DOHH2 (cell line): Measurements from ENCODE around the gene ACE.

Experiments
- H3F3A ChIP-seq: fragments of 200-600 bp; sonication (generic), shearing (Covaris generic); 2 replicates; pipeline ENCODE4 v1.6.0; 2016; ENCODE audit warnings: antibody characterized with exemption, mild to moderate bottlenecking; ENCODE audit not compliant: control insufficient read depth, insufficient read depth
- H3K27ac ChIP-seq: fragments of 200-600 bp; sonication (generic); 2 replicates; pipeline ENCODE4 v1.5.1; 2014; ENCODE audit warnings: low read depth, mild to moderate bottlenecking, low read length, moderate library complexity
- H3K27me3 ChIP-seq: fragments of 200-600 bp; sonication (generic); 2 replicates; pipeline ENCODE4 v1.6.1; 2014; ENCODE audit warnings: mild to moderate bottlenecking, low read length, mixed read lengths; ENCODE audit not compliant: control insufficient read depth
- H3K36me3 ChIP-seq: fragments of 200-600 bp; sonication (generic); 2 replicates; pipeline ENCODE4 v1.6.1; 2014; ENCODE audit warnings: mild to moderate bottlenecking, low read length, moderate library complexity, mixed read lengths; ENCODE audit not compliant: control insufficient read depth
- H3K4me1 ChIP-seq: fragments of 200-600 bp; sonication (generic); 2 replicates; pipeline ENCODE4 v1.6.1; 2014; ENCODE audit warnings: mild to moderate bottlenecking, low read length, mixed read lengths; ENCODE audit not compliant: control insufficient read depth
- H3K4me2 ChIP-seq: fragments of 200-600 bp; sonication (generic); 2 replicates; pipeline ENCODE4 v1.6.0; 2014; ENCODE audit warnings: mild to moderate bottlenecking, low read length, moderate library complexity
- H3K4me3 ChIP-seq: fragments of 200-600 bp; sonication (generic); 2 replicates; pipeline ENCODE4 v1.5.1; 2014; ENCODE audit warnings: mild to moderate bottlenecking, low read length, mixed read lengths
- H3K79me2 ChIP-seq: fragments of 200-600 bp; sonication (generic); 2 replicates; pipeline ENCODE4 v1.6.1; 2014; ENCODE audit warnings: mild to moderate bottlenecking, low read length, mixed read lengths; ENCODE audit not compliant: control insufficient read depth
- H3K9me2 ChIP-seq: fragments of 200-600 bp; sonication (generic); replicated peaks from 2 replicates; pipeline ENCODE4 v1.6.1; 2014; ENCODE audit warnings: mild to moderate bottlenecking, low read length, mixed read lengths; ENCODE audit not compliant: control insufficient read depth
- H3K9me3 ChIP-seq: fragments of 200-600 bp; sonication (generic); 2 replicates; pipeline ENCODE4 v1.6.1; 2014; ENCODE audit warnings: antibody characterized with exemption, low read length, mixed read lengths; ENCODE audit not compliant: control insufficient read depth, insufficient read depth
- H4K20me1 ChIP-seq: fragments of 200-600 bp; sonication (generic); 2 replicates; pipeline ENCODE4 v1.6.0; 2014; ENCODE audit warnings: low read depth, mild to moderate bottlenecking, antibody characterized with exemption, low read length, moderate library complexity; ENCODE audit not compliant: control insufficient read depth, insufficient read depth
- EZH2phosphoT487 ChIP-seq: fragments of 200-600 bp; sonication (generic); IDR thresholded peaks from 2 replicates; pipeline ENCODE4 v1.6.1; 2017; ENCODE audit warnings: borderline replicate concordance, mild to moderate bottlenecking, antibody characterized with exemption, low read length, moderate library complexity, mixed read lengths
- TF ChIP-seq, protein P1 (sequence below): fragments of 200-600 bp; sonication (generic); IDR thresholded peaks from one replicate; pipeline ENCODE4 v1.5.1; 2014; ENCODE audit warnings: antibody characterized with exemption, mild to moderate bottlenecking, low read depth, low read length; ENCODE audit not compliant: poor library complexity, severe bottlenecking

Gene ACE

DNA sequence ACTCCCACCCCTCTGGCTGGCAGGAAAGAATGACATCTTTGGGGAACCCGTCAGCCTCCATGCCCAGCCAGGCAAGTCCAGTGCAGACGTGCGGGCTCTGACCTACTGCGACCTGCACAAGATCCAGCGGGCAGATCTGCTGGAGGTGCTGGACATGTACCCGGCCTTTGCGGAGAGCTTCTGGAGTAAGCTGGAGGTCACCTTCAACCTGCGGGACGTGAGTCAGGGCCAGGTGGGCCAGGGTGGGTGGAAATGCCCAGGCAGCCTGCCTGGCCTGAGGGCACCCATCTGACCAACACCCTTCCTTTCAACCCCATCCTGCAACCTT is 65.3 kb downstream of the ACE start:
- H3K4me3 ChIP-seq, result no peak overlapping the region
- H3K4me2 ChIP-seq, result no peak overlapping the region
- H3K9me2 ChIP-seq, result no peaks in the 10 kb centered on the region
- H4K20me1 ChIP-seq, result no peaks in the 10 kb centered on the region
- TF ChIP-seq EZH2phosphoT487, result no peak
- TF ChIP-seq, protein P1, sequence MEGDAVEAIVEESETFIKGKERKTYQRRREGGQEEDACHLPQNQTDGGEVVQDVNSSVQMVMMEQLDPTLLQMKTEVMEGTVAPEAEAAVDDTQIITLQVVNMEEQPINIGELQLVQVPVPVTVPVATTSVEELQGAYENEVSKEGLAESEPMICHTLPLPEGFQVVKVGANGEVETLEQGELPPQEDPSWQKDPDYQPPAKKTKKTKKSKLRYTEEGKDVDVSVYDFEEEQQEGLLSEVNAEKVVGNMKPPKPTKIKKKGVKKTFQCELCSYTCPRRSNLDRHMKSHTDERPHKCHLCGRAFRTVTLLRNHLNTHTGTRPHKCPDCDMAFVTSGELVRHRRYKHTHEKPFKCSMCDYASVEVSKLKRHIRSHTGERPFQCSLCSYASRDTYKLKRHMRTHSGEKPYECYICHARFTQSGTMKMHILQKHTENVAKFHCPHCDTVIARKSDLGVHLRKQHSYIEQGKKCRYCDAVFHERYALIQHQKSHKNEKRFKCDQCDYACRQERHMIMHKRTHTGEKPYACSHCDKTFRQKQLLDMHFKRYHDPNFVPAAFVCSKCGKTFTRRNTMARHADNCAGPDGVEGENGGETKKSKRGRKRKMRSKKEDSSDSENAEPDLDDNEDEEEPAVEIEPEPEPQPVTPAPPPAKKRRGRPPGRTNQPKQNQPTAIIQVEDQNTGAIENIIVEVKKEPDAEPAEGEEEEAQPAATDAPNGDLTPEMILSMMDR, result no peak
- peaks cover 17% of the 10 kb centered on the region for H3K27me3 ChIP-seq
- H3K79me2 ChIP-seq, result no peaks in the 10 kb centered on the region
- no peaks in the 10 kb centered on the region for H3K4me1 ChIP-seq
- no peaks in the 10 kb centered on the region for H3K9me3 ChIP-seq
- H3K27ac ChIP-seq, result no peak overlapping the region
- no peaks in the 10 kb centered on the region for H3K36me3 ChIP-seq
- no peaks in the 10 kb centered on the region for H3F3A ChIP-seq

DNA sequence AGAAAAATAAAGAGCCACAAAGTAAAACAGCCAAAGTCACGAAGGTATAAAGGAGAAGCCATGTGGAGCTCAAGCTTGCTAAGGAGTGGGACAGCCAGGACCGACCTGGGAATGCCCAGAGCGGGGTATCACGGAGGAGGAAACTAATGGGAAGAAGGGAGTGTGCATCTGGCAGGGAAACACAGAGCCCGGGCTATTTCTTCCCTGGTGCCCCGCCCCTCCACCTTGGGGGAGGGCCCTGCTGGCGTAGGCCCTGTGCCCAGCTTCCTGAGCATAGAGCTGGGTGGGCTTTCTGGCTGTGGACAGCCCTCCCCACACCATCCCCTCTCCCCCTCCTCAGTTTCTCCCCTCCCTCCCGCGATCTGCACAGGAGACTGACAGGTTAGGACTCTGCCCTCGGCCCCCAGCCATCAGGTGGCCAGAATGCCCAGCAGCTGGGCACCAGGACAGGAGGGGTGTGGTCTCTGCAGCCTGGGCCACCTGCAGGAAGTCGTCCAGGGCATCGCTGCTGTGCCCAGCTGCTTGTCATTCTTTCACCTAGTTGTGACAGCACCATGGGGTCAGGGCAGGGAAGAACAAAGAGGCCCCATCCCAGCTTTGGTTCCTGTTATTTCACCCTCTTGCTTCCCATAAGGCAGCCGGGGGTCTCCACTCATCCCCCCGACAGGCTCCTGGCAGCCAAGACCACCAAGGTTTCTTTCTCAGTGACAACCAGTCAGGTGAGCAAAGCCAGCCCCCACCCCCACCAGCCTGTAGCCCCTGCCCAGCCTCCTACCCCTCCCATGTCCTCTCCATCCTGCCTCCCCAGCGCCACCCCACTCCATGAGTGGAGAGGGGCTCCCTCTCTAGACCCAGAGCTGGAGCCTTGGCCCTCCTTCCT is 66.3 kb downstream of the ACE start:
- no peak overlapping the region for H3K4me2 ChIP-seq

DNA sequence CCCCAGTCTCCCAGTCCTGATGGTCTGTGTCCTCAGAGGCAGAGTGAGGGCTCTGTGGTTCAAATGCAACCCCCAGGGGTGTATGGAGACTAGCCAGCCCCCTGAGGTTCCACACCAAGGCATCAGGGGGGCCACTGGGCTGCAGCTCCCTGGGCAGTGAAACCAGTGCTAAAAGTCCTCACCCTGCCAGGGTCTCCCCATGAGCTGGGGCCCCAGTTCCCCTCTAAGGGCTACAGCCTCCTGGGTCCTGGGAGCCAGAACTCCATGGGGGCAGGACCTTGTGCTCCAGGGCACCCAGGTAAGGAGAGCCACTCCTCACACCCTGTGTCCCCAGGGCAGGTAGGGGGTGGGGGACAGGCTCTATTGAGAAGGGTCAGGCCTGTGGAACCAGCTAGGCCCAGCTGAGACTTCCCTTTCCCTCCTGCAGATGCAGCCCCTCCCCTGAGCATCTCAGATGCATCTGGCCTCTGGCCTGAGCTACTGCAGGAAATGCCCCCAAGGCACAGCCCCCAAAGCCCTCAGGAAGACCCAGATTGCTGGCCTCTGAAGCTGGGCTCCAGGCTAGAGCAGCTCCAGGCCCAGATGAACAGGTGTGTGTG is 67.1 kb downstream of the ACE start:
- Histone ChIP-seq H3K4me1 (peaks cover under 1% of the 10 kb centered on the region), H3K9me3 (no peaks in the 10 kb centered on the region), H3K27ac (no peak overlapping the region), H3K4me3 (no peak overlapping the region), H3K9me2 (no peaks in the 10 kb centered on the region), H4K20me1 (no peaks in the 10 kb centered on the region), H3K36me3 (no peaks in the 10 kb centered on the region), H3F3A (no peaks in the 10 kb centered on the region), H3K4me2 (no peak overlapping the region), H3K27me3 (peaks cover 7% of the 10 kb centered on the region), H3K79me2 (peaks cover under 1% of the 10 kb centered on the region; the same call in 1 of the 2 replicates)
- no peak for TF ChIP-seq EZH2phosphoT487
- TF ChIP-seq, protein P1, result no peak

More for the DNA sequence above, 66.3 kb downstream of the ACE start:
- no peaks in the 10 kb centered on the region for H3K4me1 ChIP-seq
- H4K20me1 ChIP-seq, result no peaks in the 10 kb centered on the region
- H3K27ac ChIP-seq, result no peak overlapping the region
- no peaks in the 10 kb centered on the region for H3F3A ChIP-seq
- peaks cover 12% of the 10 kb centered on the region for H3K27me3 ChIP-seq
- H3K36me3 ChIP-seq, result no peaks in the 10 kb centered on the region
- no peak for TF ChIP-seq EZH2phosphoT487
- TF ChIP-seq, protein P1, result no peak
- no peaks in the 10 kb centered on the region for H3K9me3 ChIP-seq
- no peaks in the 10 kb centered on the region for H3K79me2 ChIP-seq
- no peaks in the 10 kb centered on the region for H3K9me2 ChIP-seq
- H3K4me3 ChIP-seq, result no peak overlapping the region
